Measurements from ENCODE around the gene CNTN4. TPM values are rescaled to one million over a fixed set of nuclear protein-coding genes. Genes with fewer than 3 reads are reported as not detected.

The CNTN4 gene
- total and polyA plus RNA-seq, 2 experiments from 2014 or later = 0.91 to 4.0 TPM

- H3K4me2 ChIP-seq = no peak overlapping the region
- no peaks in the 10 kb centered on the region for H3K4me1 Mint-ChIP-seq
- no peaks in the 10 kb centered on the region for H3K79me2 ChIP-seq (replicated peaks; ENCODE audit: insufficient read depth)
- no peaks in the 10 kb centered on the region for H3F3A ChIP-seq (replicated peaks; ENCODE audit: low read depth)
- no peaks in the 10 kb centered on the region for H3K27me3 ChIP-seq (ENCODE audit: insufficient read depth)
- no peak overlapping the region for H3K27ac Mint-ChIP-seq
- DNase-seq (ENCODE audit: low spot score) (no peak), ATAC-seq (no peak)
- no peak overlapping the region for H3K4me3 ChIP-seq
- no peak overlapping the region for H2AFZ ChIP-seq
- peaks cover 95% of the 10 kb centered on the region for H3K9me3 Mint-ChIP-seq
- H3K4me3 Mint-ChIP-seq = no peak overlapping the region
- peaks cover 46% of the 10 kb centered on the region for H3K36me3 Mint-ChIP-seq (ENCODE audit: low read depth)
- H4K20me1 ChIP-seq (replicated peaks; ENCODE audit: insufficient read depth) = no peaks in the 10 kb centered on the region
- H3K27ac ChIP-seq (ENCODE audit: low read depth) = no peak overlapping the region
- H3K27me3 Mint-ChIP-seq (ENCODE audit: insufficient read depth, low read depth, poor library complexity) = peaks cover 1% of the 10 kb centered on the region
- 0 out of 2 replicates have a peak, but pooled peaks cover 4% of the 10 kb centered on the region for H3K4me1 ChIP-seq (ENCODE audit: insufficient read depth)
- H3K9me2 ChIP-seq (ENCODE audit: insufficient read depth) = no peaks in the 10 kb centered on the region
- no peaks in the 10 kb centered on the region for H3K36me3 ChIP-seq (ENCODE audit: insufficient read depth)
- TF ChIP-seq CTCF (conservative IDR thresholded peaks at IDR 0.05; ENCODE audit: low read depth in 2 of 2) (no peak), REST (IDR thresholded peaks at IDR 0.05; ENCODE audit: unreplicated experiment) (no peak), EZH2phosphoT487 (IDR thresholded peaks at IDR 0.05; ENCODE audit: unreplicated experiment) (no peak), EZH2 (IDR thresholded peaks at IDR 0.05; ENCODE audit: low read depth, unreplicated experiment) (no peak), NANOG (IDR thresholded peaks at IDR 0.05; ENCODE audit: borderline replicate concordance) (no peak), JUNB (IDR thresholded peaks at IDR 0.05; ENCODE audit: unreplicated experiment) (no peak), POLR2AphosphoS5 (IDR thresholded peaks at IDR 0.05; ENCODE audit: low read depth) (no peak), ZNF114 (CRISPR knock-in tag; IDR thresholded peaks at IDR 0.05) (no peak), STAT1 (IDR thresholded peaks at IDR 0.05; ENCODE audit: unreplicated experiment) (no peak), ZNF331 (CRISPR knock-in tag; IDR thresholded peaks at IDR 0.05; ENCODE audit: low read depth) (no peak), CREB1 (CRISPR knock-in tag; IDR thresholded peaks at IDR 0.05; ENCODE audit: low read depth) (no peak)
- TF ChIP-seq, protein P1, sequence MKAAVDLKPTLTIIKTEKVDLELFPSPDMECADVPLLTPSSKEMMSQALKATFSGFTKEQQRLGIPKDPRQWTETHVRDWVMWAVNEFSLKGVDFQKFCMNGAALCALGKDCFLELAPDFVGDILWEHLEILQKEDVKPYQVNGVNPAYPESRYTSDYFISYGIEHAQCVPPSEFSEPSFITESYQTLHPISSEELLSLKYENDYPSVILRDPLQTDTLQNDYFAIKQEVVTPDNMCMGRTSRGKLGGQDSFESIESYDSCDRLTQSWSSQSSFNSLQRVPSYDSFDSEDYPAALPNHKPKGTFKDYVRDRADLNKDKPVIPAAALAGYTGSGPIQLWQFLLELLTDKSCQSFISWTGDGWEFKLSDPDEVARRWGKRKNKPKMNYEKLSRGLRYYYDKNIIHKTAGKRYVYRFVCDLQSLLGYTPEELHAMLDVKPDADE (IDR thresholded peaks at IDR 0.05) = no peak
- TF ChIP-seq, protein P2, sequence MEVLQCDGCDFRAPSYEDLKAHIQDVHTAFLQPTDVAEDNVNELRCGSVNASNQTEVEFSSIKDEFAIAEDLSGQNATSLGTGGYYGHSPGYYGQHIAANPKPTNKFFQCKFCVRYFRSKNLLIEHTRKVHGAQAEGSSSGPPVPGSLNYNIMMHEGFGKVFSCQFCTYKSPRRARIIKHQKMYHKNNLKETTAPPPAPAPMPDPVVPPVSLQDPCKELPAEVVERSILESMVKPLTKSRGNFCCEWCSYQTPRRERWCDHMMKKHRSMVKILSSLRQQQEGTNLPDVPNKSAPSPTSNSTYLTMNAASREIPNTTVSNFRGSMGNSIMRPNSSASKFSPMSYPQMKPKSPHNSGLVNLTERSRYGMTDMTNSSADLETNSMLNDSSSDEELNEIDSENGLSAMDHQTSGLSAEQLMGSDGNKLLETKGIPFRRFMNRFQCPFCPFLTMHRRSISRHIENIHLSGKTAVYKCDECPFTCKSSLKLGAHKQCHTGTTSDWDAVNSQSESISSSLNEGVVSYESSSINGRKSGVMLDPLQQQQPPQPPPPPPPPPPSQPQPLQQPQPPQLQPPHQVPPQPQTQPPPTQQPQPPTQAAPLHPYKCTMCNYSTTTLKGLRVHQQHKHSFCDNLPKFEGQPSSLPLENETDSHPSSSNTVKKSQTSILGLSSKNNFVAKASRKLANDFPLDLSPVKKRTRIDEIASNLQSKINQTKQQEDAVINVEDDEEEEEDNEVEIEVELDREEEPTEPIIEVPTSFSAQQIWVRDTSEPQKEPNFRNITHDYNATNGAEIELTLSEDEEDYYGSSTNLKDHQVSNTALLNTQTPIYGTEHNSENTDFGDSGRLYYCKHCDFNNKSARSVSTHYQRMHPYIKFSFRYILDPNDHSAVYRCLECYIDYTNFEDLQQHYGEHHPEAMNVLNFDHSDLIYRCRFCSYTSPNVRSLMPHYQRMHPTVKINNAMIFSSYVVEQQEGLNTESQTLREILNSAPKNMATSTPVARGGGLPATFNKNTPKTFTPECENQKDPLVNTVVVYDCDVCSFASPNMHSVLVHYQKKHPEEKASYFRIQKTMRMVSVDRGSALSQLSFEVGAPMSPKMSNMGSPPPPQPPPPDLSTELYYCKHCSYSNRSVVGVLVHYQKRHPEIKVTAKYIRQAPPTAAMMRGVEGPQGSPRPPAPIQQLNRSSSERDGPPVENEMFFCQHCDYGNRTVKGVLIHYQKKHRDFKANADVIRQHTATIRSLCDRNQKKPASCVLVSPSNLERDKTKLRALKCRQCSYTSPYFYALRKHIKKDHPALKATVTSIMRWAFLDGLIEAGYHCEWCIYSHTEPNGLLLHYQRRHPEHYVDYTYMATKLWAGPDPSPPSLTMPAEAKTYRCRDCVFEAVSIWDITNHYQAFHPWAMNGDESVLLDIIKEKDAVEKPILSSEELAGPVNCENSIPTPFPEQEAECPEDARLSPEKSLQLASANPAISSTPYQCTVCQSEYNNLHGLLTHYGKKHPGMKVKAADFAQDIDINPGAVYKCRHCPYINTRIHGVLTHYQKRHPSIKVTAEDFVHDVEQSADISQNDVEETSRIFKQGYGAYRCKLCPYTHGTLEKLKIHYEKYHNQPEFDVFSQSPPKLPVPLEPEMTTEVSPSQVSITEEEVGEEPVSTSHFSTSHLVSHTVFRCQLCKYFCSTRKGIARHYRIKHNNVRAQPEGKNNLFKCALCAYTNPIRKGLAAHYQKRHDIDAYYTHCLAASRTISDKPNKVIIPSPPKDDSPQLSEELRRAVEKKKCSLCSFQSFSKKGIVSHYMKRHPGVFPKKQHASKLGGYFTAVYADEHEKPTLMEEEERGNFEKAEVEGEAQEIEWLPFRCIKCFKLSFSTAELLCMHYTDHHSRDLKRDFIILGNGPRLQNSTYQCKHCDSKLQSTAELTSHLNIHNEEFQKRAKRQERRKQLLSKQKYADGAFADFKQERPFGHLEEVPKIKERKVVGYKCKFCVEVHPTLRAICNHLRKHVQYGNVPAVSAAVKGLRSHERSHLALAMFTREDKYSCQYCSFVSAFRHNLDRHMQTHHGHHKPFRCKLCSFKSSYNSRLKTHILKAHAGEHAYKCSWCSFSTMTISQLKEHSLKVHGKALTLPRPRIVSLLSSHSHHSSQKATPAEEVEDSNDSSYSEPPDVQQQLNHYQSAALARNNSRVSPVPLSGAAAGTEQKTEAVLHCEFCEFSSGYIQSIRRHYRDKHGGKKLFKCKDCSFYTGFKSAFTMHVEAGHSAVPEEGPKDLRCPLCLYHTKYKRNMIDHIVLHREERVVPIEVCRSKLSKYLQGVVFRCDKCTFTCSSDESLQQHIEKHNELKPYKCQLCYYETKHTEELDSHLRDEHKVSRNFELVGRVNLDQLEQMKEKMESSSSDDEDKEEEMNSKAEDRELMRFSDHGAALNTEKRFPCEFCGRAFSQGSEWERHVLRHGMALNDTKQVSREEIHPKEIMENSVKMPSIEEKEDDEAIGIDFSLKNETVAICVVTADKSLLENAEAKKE (CRISPR knock-in tag; IDR thresholded peaks at IDR 0.05) = no peak
These were observed 841.4 kb downstream of the CNTN4 start for GRCh38 chr3:2940062-2940461.

All from GM23338 (cell line).